DOHH2 (cell line): ENCODE data around the gene CDC6.

ENCODE experiments used
- CTCF ChIP-seq: fragments of 200-600 bp; sonication (generic); IDR thresholded peaks from one replicate; pipeline ENCODE4 v1.5.1; 2014; ENCODE audit warnings: antibody characterized with exemption, mild to moderate bottlenecking, low read depth, low read length; ENCODE audit not compliant: poor library complexity, severe bottlenecking
- EZH2phosphoT487 ChIP-seq: fragments of 200-600 bp; sonication (generic); IDR thresholded peaks from 2 replicates; pipeline ENCODE4 v1.6.1; 2017; ENCODE audit warnings: borderline replicate concordance, mild to moderate bottlenecking, antibody characterized with exemption, low read length, moderate library complexity, mixed read lengths

GRCh38 chr17:40297511-40297910 lies 9.8 kb downstream of the CDC6 start:
- TF ChIP-seq CTCF (no peak), EZH2phosphoT487 (no peak)
